Measurements from ENCODE around the gene CDK5RAP1.

GRCh38 chr20:33450867-33451266 lies 49.5 kb upstream of the CDK5RAP1 start:
- no peak for TF ChIP-seq CTCF (IDR thresholded peaks at IDR 0.05; ENCODE audit: low read length)
- TF ChIP-seq EZH2 (IDR thresholded peaks at IDR 0.05; ENCODE audit: borderline replicate concordance, low read length): no peak
